Stimulated activated CD8-positive, alpha-beta memory T cell treated with anti-CD3 and anti-CD28 coated beads, Interleukin-12 subunit alpha, Interleukin-12 subunit beta, amount 100 ng/mL, for 24 hours (primary cell): ENCODE measurements around the gene PLOD2.

Source experiments
- DNase-seq: peaks from one replicate; pipeline ENCODE4 v3.0.0-alpha.2; 2020; ENCODE audit errors: extremely low read depth

PLOD2 gene

DNA sequence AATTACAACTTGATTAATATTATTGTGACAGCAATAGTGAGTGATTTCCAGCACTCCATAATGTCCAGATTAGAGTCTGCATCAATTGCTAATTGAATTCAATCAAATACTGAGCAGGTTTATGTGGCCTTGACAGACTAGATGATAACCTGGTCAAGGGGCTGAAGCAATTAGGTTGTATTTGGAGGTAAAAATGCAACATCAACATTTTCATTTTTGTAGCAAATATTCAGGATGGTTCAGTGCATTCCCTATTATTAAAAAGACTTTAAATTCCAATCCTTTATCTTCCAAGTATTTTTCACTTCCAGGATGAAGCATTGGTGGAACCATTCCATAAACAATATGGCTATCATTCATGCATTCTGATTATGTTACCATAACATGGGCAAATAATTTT, 120.4 kb downstream of the PLOD2 start:
- no peak for DNase-seq

DNA sequence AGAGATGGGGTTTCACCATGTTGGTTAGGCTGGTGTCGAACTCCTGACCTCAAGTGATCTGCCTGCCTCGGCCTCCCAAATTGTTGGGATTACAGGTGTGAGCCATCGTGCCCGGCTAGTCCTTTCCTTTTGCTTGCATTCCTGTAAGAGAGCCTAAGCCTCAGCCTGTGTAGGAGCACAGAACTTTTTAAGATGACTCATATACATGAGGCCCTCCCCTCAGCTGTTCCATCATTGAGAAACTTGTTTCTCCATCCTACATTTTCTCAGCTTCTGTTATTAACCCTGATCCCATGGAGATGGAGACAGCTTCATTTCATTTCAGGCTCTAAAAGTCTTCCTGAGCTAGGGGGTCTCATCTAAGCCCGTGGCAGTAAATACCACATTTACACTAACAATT, 123.3 kb downstream of the PLOD2 start:
- no peak for DNase-seq

DNA sequence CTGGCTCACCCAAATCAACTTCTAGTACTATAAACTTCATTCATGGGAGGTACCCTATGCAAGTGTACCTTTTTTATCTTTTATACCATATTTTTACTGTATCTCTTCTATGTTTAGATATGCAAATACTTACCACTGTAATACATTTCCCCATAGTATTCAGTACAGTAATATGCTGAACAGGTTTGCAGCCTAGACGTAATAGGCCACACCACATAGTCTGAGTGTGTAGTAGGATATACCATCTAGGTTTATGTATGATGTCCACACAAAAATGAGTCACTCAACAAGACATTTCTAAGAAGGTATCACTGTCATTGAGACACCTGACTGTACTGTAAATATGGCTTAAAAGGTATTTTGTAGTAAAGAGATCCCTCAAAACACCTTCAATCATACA, 124.7 kb downstream of the PLOD2 start:
- DNase-seq, result no peak

DNA sequence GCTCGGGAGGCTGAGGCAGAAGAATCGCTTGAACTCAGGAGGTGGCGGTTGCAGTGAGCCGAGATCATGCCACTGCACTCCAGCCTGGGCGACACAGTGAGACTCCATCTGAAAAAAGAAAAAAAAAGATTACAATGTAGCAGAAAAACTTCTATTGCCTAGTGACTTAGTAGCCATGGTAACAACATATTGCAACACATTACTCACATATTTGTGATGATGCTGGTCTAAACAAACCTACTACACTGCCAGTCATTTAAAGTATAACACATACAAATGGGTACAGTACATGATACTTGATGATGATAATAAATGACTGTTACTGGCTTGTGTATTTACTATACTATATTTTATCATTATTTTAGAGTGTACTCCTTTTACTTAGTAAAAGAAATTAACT, 125.6 kb downstream of the PLOD2 start:
- no peak for DNase-seq

DNA sequence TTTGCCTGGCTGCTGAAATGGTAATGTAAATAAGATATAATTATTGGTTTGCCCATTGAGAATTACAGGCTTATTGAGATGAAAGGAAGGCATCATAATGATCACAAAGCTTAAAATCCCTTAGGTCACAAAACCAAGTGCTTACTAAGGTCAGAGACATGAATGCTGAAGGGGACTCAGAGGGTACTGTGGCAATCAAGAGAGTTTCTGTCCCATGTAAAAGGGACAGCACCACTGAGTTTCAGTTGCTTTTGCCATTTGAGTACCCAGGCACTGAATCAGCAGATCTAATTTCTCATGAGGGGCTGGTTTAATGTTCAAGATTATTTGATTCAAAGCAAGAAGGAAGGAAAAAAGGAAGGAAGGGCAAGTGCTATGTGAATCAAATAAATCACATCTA, 127.0 kb downstream of the PLOD2 start:
- DNase-seq, result no peak

DNA sequence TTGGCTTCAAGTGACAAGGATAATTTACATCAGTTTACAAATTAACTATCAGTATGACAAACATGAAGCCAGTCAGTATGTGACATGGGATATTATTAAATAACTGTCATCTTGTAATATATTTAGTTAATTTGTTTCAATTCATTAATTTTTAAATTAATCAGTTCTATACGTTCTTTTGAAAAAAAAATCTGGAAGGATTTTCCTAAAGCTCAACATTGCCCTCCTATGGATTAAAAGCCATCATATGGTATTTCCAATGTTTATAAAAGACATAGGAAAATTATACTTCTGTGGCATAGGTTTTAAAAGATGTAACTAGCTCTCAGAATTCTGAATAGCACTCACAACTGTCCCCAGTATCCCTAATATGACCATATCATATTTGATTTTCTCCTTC, 134.4 kb downstream of the PLOD2 start:
- no peak for DNase-seq

DNA sequence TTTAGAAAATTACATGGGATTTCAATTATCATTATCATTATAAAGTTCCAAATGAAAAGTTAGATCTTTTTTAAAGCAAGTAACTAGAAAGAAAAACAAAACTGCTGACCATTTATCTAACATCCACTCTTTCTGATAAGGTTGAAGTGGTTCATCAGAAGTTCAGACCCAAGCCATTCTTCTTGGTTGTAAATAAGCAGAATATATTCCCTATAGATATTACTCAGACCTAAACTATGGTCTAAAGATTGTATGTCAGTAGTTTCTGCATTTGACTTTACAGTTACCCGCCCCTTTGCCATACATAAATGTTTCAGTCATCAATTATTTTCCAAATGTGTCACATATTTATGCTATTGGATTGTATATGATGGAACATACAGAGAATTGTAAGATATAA, 136.7 kb downstream of the PLOD2 start:
- DNase-seq, result no peak

DNA sequence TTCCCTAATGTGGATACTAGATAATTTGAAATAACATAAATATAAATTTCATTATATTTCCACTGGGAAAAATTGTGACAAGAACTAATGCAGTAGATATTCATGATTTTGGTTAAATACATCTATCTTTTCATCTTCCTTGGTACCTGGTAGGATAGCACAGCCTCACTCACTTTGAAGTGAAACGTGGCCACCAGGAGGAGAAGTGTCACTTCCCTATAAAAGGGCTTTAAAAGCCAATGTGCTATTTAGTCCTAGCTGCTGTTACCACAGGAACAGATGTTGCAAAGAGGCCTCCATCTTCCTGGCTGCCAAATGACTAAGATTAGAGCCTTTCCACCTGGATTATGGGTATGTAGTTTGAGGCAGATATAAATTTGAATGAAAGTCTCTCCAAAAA, 140.0 kb downstream of the PLOD2 start:
- no peak for DNase-seq

DNA sequence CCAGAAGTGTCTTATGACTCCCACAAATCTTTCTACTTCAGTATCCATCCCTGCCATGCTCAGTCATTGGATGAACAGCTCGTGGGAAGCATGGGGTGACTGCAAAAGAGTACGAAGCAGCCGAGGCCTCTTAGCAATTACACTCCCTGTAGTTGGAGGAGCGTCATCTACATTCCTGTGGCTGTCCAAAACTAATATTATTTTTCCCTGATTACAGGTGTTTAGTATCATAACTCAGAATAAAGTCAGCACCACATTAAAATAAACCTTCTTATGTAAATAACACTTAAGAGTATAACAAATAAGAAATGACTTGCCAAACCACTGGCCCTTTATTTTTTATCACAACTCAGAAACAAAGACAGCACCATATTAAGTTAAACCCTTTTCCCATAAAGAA, 141.5 kb downstream of the PLOD2 start:
- no peak for DNase-seq
